Esophagus muscularis mucosa (tissue), 4 donors: ENCODE data around the gene IGF2BP1. TPM values are rescaled to one million over a fixed set of nuclear protein-coding genes. Genes with fewer than 3 reads are reported as not detected.
A peak's percentile ranks its signal among the peaks of the same experiment; 100 is the strongest.

Experiments
- DNase-seq: peaks from one replicate; pipeline ENCODE4 v3.0.0-alpha.2; 2017; ENCODE audit errors: extremely low spot score
- H3K27ac ChIP-seq, 4 donors: fragments of 200-600 bp; sonication (generic); replicated peaks in 1 of 4; 1 replicate in 3 of 4; 2 replicates in 1 of 4; pipeline ENCODE4 v1.5.1; 2016 to 2019; ENCODE audit warnings: mild to moderate bottlenecking in 1 of 4
- H3K27me3 ChIP-seq, 4 donors: fragments of 200-600 bp; sonication (generic); one replicate each; pipeline versions ENCODE4 v1.5.1 to v1.6.0; 2016 to 2019
- H3K36me3 ChIP-seq, 4 donors: fragments of 200-600 bp; sonication (generic); one replicate each; pipeline ENCODE4 v1.5.1; 2016 to 2019
- H3K4me1 ChIP-seq, 4 donors: fragments of 200-600 bp; sonication (generic); one replicate each; pipeline ENCODE4 v1.5.1; 2016 to 2019
- H3K4me3 ChIP-seq, 4 donors: fragments of 200-600 bp; sonication (generic); 1 replicate in 2 of 4; 2 replicates in 2 of 4; pipeline ENCODE4 v1.5.1; 2016 to 2019; ENCODE audit warnings: mild to moderate bottlenecking in 4 of 4, moderate library complexity in 1 of 4
- H3K9me3 ChIP-seq, 4 donors: fragments of 200-600 bp; sonication (generic); 1 replicate in 3 of 4; 2 replicates in 1 of 4; pipeline ENCODE4 v1.5.1; 2016 to 2019
- CTCF ChIP-seq, 3 experiments: fragments of 200-600 bp in 2 of 3; fragments of 450-650 bp in 1 of 3; sonication (generic) in 2 of 3; IDR thresholded peaks; one replicate each; pipeline ENCODE4 v1.5.1; 2017 to 2019; ENCODE audit warnings: antibody characterized with exemption in 3 of 3, mild to moderate bottlenecking in 2 of 3, moderate library complexity in 1 of 3
- EP300 ChIP-seq: sonication (generic); formaldehyde crosslinking; IDR thresholded peaks from one replicate; pipeline ENCODE4 v1.6.1; 2017; ENCODE audit warnings: antibody characterized with exemption
- POLR2A ChIP-seq: fragments of 450-650 bp; IDR thresholded peaks from one replicate; pipeline ENCODE4 v1.6.1; 2017; ENCODE audit warnings: antibody characterized with exemption, moderate library complexity, mild to moderate bottlenecking, low read depth
- POLR2AphosphoS5 ChIP-seq, 2 donors: sonication (generic); formaldehyde crosslinking; IDR thresholded peaks; one replicate each; pipeline ENCODE4 v1.6.1; 2017; ENCODE audit warnings: antibody characterized with exemption in 2 of 2
- WGBS: methylation state at CpG from one replicate; pipeline ENCODE4 v1.1.5; 2018; 5-methylcytosine and 5-hydroxymethylcytosine counted together
- intact Hi-C: fragments of 100-400 bp; cut with DNase I; formaldehyde crosslinking; loops from one replicate; pipeline ENCODE4 v1.15.1; 2023
- total RNA-seq, 4 donors: library from RNA; depleted of rRNA; stranded (reverse); fragments of >200 nt; gene quantifications; one replicate each; pipeline versions ENCODE4 v1.1.0 to v1.2.1, GENCODE V29; 2016

IGF2BP1 gene
- total RNA-seq, 4 donors from 2014 or later, result not detected

DNA sequence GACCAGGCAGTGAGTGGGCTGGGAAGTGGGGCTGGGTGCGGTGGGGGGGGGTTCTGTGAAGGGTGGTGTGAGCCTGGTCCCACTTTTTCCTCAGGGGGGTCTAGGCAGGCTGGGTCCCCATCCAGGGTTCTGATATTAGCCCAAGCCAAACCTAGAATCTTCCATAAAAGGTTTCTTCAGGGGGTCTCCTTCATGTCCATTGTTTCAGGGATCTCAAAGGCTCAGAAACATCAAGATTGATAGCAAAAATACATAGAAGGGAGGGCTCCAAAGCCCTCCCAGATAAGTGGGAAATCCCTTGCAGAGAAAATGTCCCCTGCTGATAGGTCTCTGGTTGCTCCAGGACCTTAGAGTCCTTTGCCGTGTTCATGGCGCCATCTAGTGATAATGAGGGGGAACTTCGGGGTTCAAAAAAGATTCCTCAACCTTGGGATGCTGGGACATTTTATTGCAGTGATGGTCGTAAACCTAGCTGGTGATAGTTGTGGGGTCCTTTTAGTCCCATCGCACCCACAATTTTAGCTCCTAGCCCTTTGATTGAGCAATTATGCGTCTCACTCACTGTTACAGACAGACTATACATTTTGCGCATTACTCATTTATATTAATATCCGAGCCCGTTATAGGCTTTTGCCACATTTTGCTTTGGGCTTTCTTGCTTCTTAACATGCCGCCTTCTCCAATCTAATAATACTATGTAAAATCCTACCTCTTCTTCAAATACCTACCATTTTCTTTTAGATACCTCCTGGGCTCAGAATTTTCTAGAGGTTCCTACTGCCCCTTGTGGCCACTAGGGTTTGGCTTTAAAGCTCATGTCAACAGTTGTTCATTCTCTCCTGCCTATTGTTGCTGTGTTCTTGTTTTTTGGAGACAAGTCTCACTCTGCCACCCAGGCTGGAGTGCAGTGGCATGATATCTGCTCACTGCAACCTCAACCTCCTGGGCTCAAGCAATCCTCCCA lies 35.1 kb downstream of the IGF2BP1 start:
- no peaks in the 10 kb centered on the region for H3K36me3 ChIP-seq
- peaks cover 0 to 4% (median 2%) of the 10 kb centered on the region in 4 donors for H3K4me1 ChIP-seq
- no peak for DNase-seq
- no peaks in the 10 kb centered on the region for H3K9me3 ChIP-seq
- TF ChIP-seq POLR2A (no peak), CTCF (IDR thresholded peaks at IDR 0.05) (peak; percentile 63 to 70 (median 66)), EP300 (no peak), POLR2AphosphoS5 (IDR thresholded peaks at IDR 0.05) (no peak)
- no peak overlapping the region for H3K4me3 ChIP-seq
- peaks cover 0 to 36% (median 0%) of the 10 kb centered on the region in 4 donors for H3K27me3 ChIP-seq
- 46% methylated on average over 10 of the region's 11 CpGs for WGBS
- no peak overlapping the region for H3K27ac ChIP-seq
- intact Hi-C loops, result loop anchor here (10.0 kb wide), 2 partner anchors 137 to 227 kb away; partner anchors contain the start of gene ATP5MC1

- TF ChIP-seq POLR2A (no peak), CTCF (IDR thresholded peaks at IDR 0.05) (peak; percentile 70 to 85 (median 77))
- H3K4me3 ChIP-seq, result peak overlapping the region; percentile 33 to 50 (median 43)
- H3K36me3 ChIP-seq, result no peaks in the 10 kb centered on the region
- WGBS, result 70% methylated on average over 34 of the region's 42 CpGs
- DNase-seq, result no peak
- peak overlapping the region in 3 of 4 donors; percentile 29 to 56 (median 38) for H3K27ac ChIP-seq
- intact Hi-C loops, result loop anchor here (5.0 to 10.0 kb wide), 3 partner anchors 141 to 358 kb away; partner anchors contain the start of gene ATP5MC1
- H3K9me3 ChIP-seq, result no peaks in the 10 kb centered on the region
- peaks cover 0 to 53% (median 0%) of the 10 kb centered on the region in 4 donors for H3K27me3 ChIP-seq
- H3K4me1 ChIP-seq, result peaks cover 0 to 4% (median 2%) of the 10 kb centered on the region in 4 donors
These were observed 38.5 kb downstream of the IGF2BP1 start for GRCh38 chr17:49035470-49036269.

GRCh38 chr17:49036270-49036626 lies 39.1 kb downstream of the IGF2BP1 start:
- H3K36me3 ChIP-seq, result no peaks in the 10 kb centered on the region
- no peaks in the 10 kb centered on the region for H3K9me3 ChIP-seq
- H3K27ac ChIP-seq, result no peak overlapping the region
- intact Hi-C loops, result loop anchor here (5.0 to 10.0 kb wide), 3 partner anchors 141 to 359 kb away; partner anchors contain the start of gene ATP5MC1
- 89% methylated on average over 13 of the region's 13 CpGs for WGBS
- TF ChIP-seq POLR2A (no peak), CTCF (IDR thresholded peaks at IDR 0.05) (no peak), EP300 (no peak), POLR2AphosphoS5 (IDR thresholded peaks at IDR 0.05) (no peak)
- no peak for DNase-seq
- H3K4me3 ChIP-seq, result peak overlapping the region in 2 of 4 donors; percentile 40 to 46
- peaks cover 0 to 4% (median 2%) of the 10 kb centered on the region in 4 donors for H3K4me1 ChIP-seq
- peaks cover 0 to 58% (median 0%) of the 10 kb centered on the region in 4 donors for H3K27me3 ChIP-seq

- H3K4me1 ChIP-seq, result peaks cover 0 to 4% (median 2%) of the 10 kb centered on the region in 4 donors
- no peak overlapping the region for H3K4me3 ChIP-seq
- intact Hi-C loops, result loop anchor here (5.0 to 10.0 kb wide), 3 partner anchors 143 to 361 kb away; partner anchors contain the start of gene ATP5MC1
- H3K27ac ChIP-seq, result no peak overlapping the region
- TF ChIP-seq CTCF (IDR thresholded peaks at IDR 0.05), result no peak
- no peak for TF ChIP-seq POLR2AphosphoS5 (IDR thresholded peaks at IDR 0.05)
- no peak for TF ChIP-seq POLR2A
- no peak for TF ChIP-seq EP300
- WGBS, result 83% methylated on average over 5 of the region's 8 CpGs
- no peak for DNase-seq
- no peaks in the 10 kb centered on the region for H3K9me3 ChIP-seq
- H3K27me3 ChIP-seq, result peaks cover 0 to 65% (median 0%) of the 10 kb centered on the region in 4 donors
- no peaks in the 10 kb centered on the region for H3K36me3 ChIP-seq
These were observed 41.0 kb downstream of the IGF2BP1 start for GRCh38 chr17:49038138-49038537.
